ENCODE results near the gene RHBG. TPM values are rescaled to one million over a fixed set of nuclear protein-coding genes. Genes with fewer than 3 reads are reported as not detected.

Gene RHBG
- total and polyA plus RNA-seq, 2 of the 4 experiments (the other 2 are of a cell fraction), result not detected

DNA sequence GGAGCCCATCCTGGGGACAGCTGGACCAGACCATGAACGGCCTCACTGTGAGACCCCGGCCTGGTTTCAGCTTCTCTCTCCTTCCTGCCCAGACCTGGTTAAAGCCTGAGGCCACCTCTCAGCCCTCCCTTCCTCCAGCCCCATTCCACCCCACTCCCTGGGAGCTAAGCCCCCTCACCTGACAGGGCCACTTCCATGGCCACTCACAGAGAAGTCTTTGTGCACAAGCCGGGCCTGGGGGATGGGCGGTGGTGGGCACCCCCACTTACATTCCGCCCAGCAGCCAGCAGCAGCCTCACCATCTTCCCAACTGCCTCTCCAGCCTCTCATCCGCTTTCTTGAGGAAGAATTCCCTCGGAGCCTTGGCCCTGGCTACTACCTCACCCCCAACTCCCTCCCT lies 40.4 kb downstream of the RHBG start:
- Histone ChIP-seq H3K4me1 (ENCODE audit: control insufficient read depth, insufficient read depth, low read length) (no peaks in the 10 kb centered on the region), H3K18ac (ENCODE audit: low read depth, low read length) (no peak overlapping the region), H2BK15ac (ENCODE audit: low read depth, low read length) (no peak overlapping the region), H3K56ac (ENCODE audit: extremely low read depth, insufficient read depth, low read length) (no peak overlapping the region), H3K4me3 (ENCODE audit: insufficient read depth, low read depth, low read length) (no peak overlapping the region), H4K20me1 (ENCODE audit: insufficient read depth, low read length) (no peaks in the 10 kb centered on the region), H4K91ac (ENCODE audit: insufficient read depth, low read depth, low read length) (no peak overlapping the region), H3K79me1 (ENCODE audit: low read depth in 1 of 2, low read length in 2 of 2) (no peaks in the 10 kb centered on the region), H3K4ac (ENCODE audit: low read depth, low read length) (no peak overlapping the region), H3K27ac (ENCODE audit: insufficient read depth, low read length) (no peak overlapping the region), H3K14ac (replicated peaks; ENCODE audit: low read depth, low read length) (no peak overlapping the region), H3K9ac (ENCODE audit: low read depth, low read length) (no peak overlapping the region), H2BK20ac (ENCODE audit: low read depth, low read length) (no peak overlapping the region), H3K23ac (ENCODE audit: low read depth, low read length) (no peak overlapping the region), H3K9me3 (ENCODE audit: control insufficient read depth, insufficient read depth, low read length) (peaks cover 2% of the 10 kb centered on the region; the same call in 1 of the 2 replicates), H2AK9ac (replicated peaks; ENCODE audit: low read depth, low read length, poor library complexity) (no peak overlapping the region), H3K9me1 (ENCODE audit: insufficient read depth, low read length) (no peaks in the 10 kb centered on the region), H3K36me3 (ENCODE audit: control insufficient read depth, insufficient read depth, low read length) (no peaks in the 10 kb centered on the region), H2AFZ (replicated peaks; ENCODE audit: low read length, poor library complexity) (no peak overlapping the region), H2AK5ac (ENCODE audit: low read depth, low read length) (no peak overlapping the region), H4K5ac (ENCODE audit: low read depth, low read length) (no peak overlapping the region), H3K4me2 (ENCODE audit: low read depth, low read length) (no peak overlapping the region), H2BK120ac (ENCODE audit: low read depth, low read length) (no peak overlapping the region), H2BK5ac (ENCODE audit: low read depth, low read length, poor library complexity, severe bottlenecking) (no peak overlapping the region), H3K27me3 (ENCODE audit: control insufficient read depth, insufficient read depth, low read length) (peaks cover 76% of the 10 kb centered on the region), H4K8ac (ENCODE audit: low read depth in 2 of 2, low read length in 2 of 2) (no peak overlapping the region)
- BruUV-seq (replicated peaks), result no TSS peak
- DNase-seq (no peak), ATAC-seq (ENCODE audit: low read depth) (no peak)
- CTCF ChIA-PET, result no interaction called here
- in situ Hi-C loops (cut with MboI; ENCODE audit: low sequenced_read_pairs) (no loop called here), dilution Hi-C loops (cut with HindIII; ENCODE audit: low sequenced_read_pairs, unreplicated experiment) (no loop called here), intact Hi-C loops (cut with micrococcal nuclease) (no loop called here)
- TF ChIP-seq MXI1 (IDR thresholded peaks at IDR 0.05; ENCODE audit: borderline replicate concordance, low read depth, low read length) (no peak), NFE2L2 (IDR thresholded peaks at IDR 0.05; ENCODE audit: low read depth, low read length) (no peak), MAZ (IDR thresholded peaks at IDR 0.05; ENCODE audit: borderline replicate concordance, low read depth, low read length) (no peak), BHLHE40 (IDR thresholded peaks at IDR 0.05; ENCODE audit: low read depth, low read length) (no peak), CHD1 (IDR thresholded peaks at IDR 0.05; ENCODE audit: low read depth, low read length) (no peak), SMC3 (IDR thresholded peaks at IDR 0.05; ENCODE audit: low read depth, low read length) (no peak), RAD21 (IDR thresholded peaks at IDR 0.05; ENCODE audit: low read length) (no peak), CEBPB (IDR thresholded peaks at IDR 0.05; ENCODE audit: low read depth, low read length) (no peak), POLR2A (IDR thresholded peaks at IDR 0.05; ENCODE audit: low read depth, low read length) (no peak), MAFK (IDR thresholded peaks at IDR 0.05; ENCODE audit: low read depth, low read length) (no peak), RFX5 (IDR thresholded peaks at IDR 0.05; ENCODE audit: low read depth, low read length) (no peak), RCOR1 (IDR thresholded peaks at IDR 0.05; ENCODE audit: insufficient replicate concordance, low read length) (no peak), FOS (IDR thresholded peaks at IDR 0.05; ENCODE audit: low read depth, low read length) (no peak)
- TF ChIP-seq, protein P1, sequence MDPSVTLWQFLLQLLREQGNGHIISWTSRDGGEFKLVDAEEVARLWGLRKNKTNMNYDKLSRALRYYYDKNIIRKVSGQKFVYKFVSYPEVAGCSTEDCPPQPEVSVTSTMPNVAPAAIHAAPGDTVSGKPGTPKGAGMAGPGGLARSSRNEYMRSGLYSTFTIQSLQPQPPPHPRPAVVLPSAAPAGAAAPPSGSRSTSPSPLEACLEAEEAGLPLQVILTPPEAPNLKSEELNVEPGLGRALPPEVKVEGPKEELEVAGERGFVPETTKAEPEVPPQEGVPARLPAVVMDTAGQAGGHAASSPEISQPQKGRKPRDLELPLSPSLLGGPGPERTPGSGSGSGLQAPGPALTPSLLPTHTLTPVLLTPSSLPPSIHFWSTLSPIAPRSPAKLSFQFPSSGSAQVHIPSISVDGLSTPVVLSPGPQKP (IDR thresholded peaks at IDR 0.05; ENCODE audit: borderline replicate concordance, low read depth, low read length), result no peak
- TF ChIP-seq, protein P2, sequence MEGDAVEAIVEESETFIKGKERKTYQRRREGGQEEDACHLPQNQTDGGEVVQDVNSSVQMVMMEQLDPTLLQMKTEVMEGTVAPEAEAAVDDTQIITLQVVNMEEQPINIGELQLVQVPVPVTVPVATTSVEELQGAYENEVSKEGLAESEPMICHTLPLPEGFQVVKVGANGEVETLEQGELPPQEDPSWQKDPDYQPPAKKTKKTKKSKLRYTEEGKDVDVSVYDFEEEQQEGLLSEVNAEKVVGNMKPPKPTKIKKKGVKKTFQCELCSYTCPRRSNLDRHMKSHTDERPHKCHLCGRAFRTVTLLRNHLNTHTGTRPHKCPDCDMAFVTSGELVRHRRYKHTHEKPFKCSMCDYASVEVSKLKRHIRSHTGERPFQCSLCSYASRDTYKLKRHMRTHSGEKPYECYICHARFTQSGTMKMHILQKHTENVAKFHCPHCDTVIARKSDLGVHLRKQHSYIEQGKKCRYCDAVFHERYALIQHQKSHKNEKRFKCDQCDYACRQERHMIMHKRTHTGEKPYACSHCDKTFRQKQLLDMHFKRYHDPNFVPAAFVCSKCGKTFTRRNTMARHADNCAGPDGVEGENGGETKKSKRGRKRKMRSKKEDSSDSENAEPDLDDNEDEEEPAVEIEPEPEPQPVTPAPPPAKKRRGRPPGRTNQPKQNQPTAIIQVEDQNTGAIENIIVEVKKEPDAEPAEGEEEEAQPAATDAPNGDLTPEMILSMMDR (conservative IDR thresholded peaks at IDR 0.05; ENCODE audit: low read depth, low read length), result no peak
- TF ChIP-seq, protein P3, sequence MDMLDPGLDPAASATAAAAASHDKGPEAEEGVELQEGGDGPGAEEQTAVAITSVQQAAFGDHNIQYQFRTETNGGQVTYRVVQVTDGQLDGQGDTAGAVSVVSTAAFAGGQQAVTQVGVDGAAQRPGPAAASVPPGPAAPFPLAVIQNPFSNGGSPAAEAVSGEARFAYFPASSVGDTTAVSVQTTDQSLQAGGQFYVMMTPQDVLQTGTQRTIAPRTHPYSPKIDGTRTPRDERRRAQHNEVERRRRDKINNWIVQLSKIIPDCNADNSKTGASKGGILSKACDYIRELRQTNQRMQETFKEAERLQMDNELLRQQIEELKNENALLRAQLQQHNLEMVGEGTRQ (IDR thresholded peaks at IDR 0.05; ENCODE audit: low read depth, low read length), result no peak
- POLR2A ChIA-PET (ENCODE audit: unreplicated experiment), result no interaction called here
- 28% methylated on average over 2 of the region's 7 CpGs; no CpG with 5 or more reads in 1 of the 2 experiments for WGBS, 2 experiments (ENCODE audit: extremely low coverage in 2 of 2, insufficient read length in 1 of 2)

Measured in IMR-90 (cell line).